ENCODE results near the gene LAMA1. TPM values are rescaled to one million over a fixed set of nuclear protein-coding genes. Genes with fewer than 3 reads are reported as not detected.

Gene LAMA1
- total RNA-seq, 6 donors from 2014 or later = 0.89 to 3.1 (median 1.5) TPM

DNA sequence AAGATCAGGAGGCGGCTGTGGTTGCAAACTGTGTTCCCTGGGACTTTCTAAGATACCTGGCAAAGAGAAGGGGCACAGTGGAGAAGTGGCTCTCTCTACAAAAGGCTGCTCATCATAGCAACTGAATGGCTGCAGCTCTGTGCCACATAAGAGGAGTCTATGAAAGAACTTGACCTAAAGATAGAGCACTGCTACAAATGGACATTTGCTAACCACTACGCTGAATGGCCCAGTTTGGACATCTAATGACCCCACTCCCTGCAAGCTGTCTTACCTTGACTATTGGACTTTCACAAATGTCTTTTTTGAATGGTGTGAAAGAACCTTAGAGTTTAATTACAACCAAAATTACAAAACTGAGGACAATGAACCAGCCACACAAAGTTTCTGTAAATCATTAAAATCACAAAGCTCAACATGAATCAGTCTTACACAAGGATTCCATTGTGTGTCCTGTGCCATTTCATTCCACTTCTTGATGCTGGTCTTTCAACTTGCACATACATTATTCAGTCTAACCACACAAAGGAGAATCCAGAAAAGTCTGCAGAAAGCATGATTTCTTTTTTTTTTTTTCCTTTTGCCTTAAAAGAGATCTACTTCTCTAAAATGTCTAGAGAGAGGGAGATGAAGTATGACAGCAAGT, 154.0 kb downstream of the LAMA1 start:
- Histone ChIP-seq H3K36me3 (no peaks in the 10 kb centered on the region), H3K27ac (no peak overlapping the region), H3K27me3 (no peaks in the 10 kb centered on the region), H3K4me1 (no peaks in the 10 kb centered on the region), H3K9me3 (no peaks in the 10 kb centered on the region), H3K4me3 (no peak overlapping the region)
- ATAC-seq (ENCODE audit: low FRiP score in 2 of 2) (no peak), DNase-seq (no peak)
- TF ChIP-seq POLR2AphosphoS5 (IDR thresholded peaks at IDR 0.05) = no peak
- TF ChIP-seq EP300 (IDR thresholded peaks at IDR 0.05) = no peak
- no peak for TF ChIP-seq POLR2A (IDR thresholded peaks at IDR 0.05)
- TF ChIP-seq, protein P1, sequence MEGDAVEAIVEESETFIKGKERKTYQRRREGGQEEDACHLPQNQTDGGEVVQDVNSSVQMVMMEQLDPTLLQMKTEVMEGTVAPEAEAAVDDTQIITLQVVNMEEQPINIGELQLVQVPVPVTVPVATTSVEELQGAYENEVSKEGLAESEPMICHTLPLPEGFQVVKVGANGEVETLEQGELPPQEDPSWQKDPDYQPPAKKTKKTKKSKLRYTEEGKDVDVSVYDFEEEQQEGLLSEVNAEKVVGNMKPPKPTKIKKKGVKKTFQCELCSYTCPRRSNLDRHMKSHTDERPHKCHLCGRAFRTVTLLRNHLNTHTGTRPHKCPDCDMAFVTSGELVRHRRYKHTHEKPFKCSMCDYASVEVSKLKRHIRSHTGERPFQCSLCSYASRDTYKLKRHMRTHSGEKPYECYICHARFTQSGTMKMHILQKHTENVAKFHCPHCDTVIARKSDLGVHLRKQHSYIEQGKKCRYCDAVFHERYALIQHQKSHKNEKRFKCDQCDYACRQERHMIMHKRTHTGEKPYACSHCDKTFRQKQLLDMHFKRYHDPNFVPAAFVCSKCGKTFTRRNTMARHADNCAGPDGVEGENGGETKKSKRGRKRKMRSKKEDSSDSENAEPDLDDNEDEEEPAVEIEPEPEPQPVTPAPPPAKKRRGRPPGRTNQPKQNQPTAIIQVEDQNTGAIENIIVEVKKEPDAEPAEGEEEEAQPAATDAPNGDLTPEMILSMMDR (IDR thresholded peaks at IDR 0.05) = no peak
- 86 to 89% methylated on average over 2 of the region's 2 CpGs for WGBS, 2 donors

DNA sequence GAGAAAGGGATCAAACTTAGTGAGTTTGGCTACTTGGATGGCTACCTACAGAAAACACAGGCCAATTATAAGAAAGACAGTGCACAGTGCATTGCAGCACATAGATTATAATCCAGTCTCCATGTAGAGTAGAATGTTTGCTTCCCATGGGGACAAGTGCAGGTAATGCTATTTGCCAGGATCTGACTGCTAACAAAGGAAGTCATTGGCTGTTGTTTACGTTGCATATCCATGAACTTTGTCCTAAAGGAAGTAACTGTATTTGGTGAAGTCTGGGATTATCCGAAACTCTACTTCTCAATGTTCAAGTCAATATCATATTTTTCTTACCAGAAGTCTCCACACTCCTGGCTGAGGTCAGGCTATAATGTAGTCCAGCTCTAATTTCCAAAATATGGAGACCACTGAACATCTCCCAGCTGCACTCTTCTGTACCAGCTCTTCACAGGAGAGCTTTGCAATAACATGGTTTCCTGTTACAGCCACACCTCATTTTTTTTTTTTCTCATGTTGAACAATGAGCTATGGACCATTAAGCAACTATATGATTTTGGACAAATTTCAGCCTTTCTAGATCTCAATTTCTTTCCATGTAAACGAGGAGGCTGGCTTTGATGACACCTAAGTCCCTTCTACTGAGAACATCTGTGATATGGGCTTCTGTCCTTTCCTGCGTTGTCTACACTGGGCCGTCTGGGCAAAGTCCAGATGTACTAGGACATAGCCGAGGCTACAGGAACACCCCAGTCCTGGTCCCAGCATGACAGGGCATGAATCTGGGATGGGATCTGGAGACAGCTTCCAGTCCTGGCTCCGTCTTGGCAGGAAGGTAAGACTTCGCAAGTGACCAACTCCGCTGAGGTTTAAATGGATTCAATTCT, 154.8 kb downstream of the LAMA1 start:
- no peak for ATAC-seq (ENCODE audit: low FRiP score in 2 of 2)
- no peak overlapping the region for H3K4me3 ChIP-seq
- TF ChIP-seq EP300 (IDR thresholded peaks at IDR 0.05) (no peak), POLR2AphosphoS5 (IDR thresholded peaks at IDR 0.05) (no peak), POLR2A (IDR thresholded peaks at IDR 0.05) (no peak)
- TF ChIP-seq, protein P1 (IDR thresholded peaks at IDR 0.05) = no peak
- no peaks in the 10 kb centered on the region for H3K4me1 ChIP-seq
- H3K9me3 ChIP-seq = no peaks in the 10 kb centered on the region
- no peak for DNase-seq
- H3K27ac ChIP-seq = no peak overlapping the region
- 83% methylated on average over 9 of the region's 9 CpGs for WGBS, 2 donors
- H3K36me3 ChIP-seq = no peaks in the 10 kb centered on the region
- no peaks in the 10 kb centered on the region for H3K27me3 ChIP-seq

DNA sequence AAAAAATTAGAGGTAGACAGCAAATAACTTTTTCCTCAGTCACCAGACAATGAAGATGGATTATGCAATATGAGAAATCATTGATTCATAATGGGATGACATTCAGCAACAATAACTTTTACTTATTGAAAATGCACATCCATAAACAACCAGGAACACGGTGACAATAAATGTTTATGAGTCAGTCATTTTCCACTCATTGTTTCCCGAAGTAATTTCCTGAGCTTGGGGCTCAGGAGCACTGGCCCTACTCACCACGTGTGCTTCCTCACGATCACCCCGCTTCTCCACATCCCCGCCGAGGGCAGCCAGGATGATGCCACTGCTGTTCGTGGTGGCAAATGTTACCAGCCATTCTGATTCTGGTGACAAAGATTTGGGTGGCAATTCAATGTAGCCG, 156.3 kb downstream of the LAMA1 start:
- Histone ChIP-seq H3K4me1 (no peaks in the 10 kb centered on the region), H3K36me3 (no peaks in the 10 kb centered on the region), H3K4me3 (no peak overlapping the region), H3K27ac (no peak overlapping the region), H3K9me3 (no peaks in the 10 kb centered on the region), H3K27me3 (no peaks in the 10 kb centered on the region)
- DNase-seq (no peak), ATAC-seq (ENCODE audit: low FRiP score in 2 of 2) (no peak)
- WGBS, 2 donors = 70 to 74% methylated on average over 9 of the region's 9 CpGs
- TF ChIP-seq EP300 (IDR thresholded peaks at IDR 0.05) = no peak
- TF ChIP-seq POLR2A (IDR thresholded peaks at IDR 0.05) = no peak
- TF ChIP-seq, protein P1 (IDR thresholded peaks at IDR 0.05) = no peak
- TF ChIP-seq POLR2AphosphoS5 (IDR thresholded peaks at IDR 0.05) = no peak

DNA sequence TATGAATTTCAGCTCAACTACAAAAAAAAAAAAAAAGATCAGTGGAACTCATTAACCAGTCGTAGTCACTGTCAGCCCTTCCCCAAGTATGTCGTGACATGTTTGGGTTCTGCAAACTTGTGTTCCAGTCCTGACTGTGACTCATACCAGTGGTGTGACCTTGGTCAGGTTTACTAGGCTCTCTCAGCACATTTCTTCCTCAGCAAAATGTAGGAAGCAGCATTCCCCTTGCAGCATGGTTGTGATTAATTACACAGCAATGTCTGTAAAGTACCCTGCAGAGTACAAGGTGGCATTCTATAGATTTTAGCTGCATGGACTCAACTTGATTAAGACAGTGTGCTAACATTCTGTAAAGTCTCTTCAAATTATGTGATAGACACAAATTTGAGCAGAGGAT, 156.9 kb downstream of the LAMA1 start:
- no peaks in the 10 kb centered on the region for H3K9me3 ChIP-seq
- no peak for ATAC-seq (ENCODE audit: low FRiP score in 2 of 2)

More for the DNA sequence above, 156.9 kb downstream of the LAMA1 start:
- H3K27ac ChIP-seq = no peak overlapping the region
- no peak for DNase-seq
- WGBS, 2 donors = 93 to 95% methylated on average over 2 of the region's 2 CpGs
- TF ChIP-seq, protein P1 (IDR thresholded peaks at IDR 0.05) = no peak
- TF ChIP-seq POLR2AphosphoS5 (IDR thresholded peaks at IDR 0.05) = no peak
- no peak for TF ChIP-seq POLR2A (IDR thresholded peaks at IDR 0.05)
- no peak for TF ChIP-seq EP300 (IDR thresholded peaks at IDR 0.05)
- no peaks in the 10 kb centered on the region for H3K4me1 ChIP-seq
- H3K36me3 ChIP-seq = no peaks in the 10 kb centered on the region
- H3K4me3 ChIP-seq = no peak overlapping the region
- H3K27me3 ChIP-seq = no peaks in the 10 kb centered on the region
